Stomach (tissue), 4 donors: Measurements from ENCODE around the gene NEFH.

Experiments used
- EP300 ChIP-seq: sonication (generic); formaldehyde crosslinking; IDR thresholded peaks from one replicate; pipeline ENCODE4 v1.6.1; 2017; ENCODE audit warnings: antibody characterized with exemption
- TF ChIP-seq, protein P1 (sequence below), 7 experiments: fragments of 450-650 bp in 4 of 7; fragments of 200-600 bp in 3 of 7; sonication (generic) in 3 of 7; IDR thresholded peaks; one replicate each; pipeline ENCODE4 v1.5.1; 2016 to 2019; ENCODE audit warnings: antibody characterized with exemption in 7 of 7, control low read depth in 2 of 7, mild to moderate bottlenecking in 1 of 7

DNA sequence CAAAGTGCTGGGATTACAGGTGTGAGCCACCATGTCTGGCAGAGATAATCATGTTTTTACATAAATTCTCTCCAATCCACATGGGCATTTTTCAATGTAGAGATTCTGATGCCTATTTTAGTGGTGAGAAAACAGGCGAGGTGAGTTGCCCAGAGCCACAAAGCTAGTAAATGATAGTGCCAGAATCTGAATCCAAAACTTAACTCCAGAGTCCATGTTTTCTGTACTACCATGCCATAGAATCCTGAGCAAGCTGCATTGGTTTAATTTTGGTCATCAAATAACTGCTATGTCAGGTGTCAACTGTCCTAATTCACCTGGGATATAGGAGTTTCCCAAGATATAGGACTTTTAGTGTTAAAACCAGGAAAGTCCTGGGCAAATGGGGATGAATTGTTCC, 13.6 kb downstream of the NEFH start:
- TF ChIP-seq, protein P1, sequence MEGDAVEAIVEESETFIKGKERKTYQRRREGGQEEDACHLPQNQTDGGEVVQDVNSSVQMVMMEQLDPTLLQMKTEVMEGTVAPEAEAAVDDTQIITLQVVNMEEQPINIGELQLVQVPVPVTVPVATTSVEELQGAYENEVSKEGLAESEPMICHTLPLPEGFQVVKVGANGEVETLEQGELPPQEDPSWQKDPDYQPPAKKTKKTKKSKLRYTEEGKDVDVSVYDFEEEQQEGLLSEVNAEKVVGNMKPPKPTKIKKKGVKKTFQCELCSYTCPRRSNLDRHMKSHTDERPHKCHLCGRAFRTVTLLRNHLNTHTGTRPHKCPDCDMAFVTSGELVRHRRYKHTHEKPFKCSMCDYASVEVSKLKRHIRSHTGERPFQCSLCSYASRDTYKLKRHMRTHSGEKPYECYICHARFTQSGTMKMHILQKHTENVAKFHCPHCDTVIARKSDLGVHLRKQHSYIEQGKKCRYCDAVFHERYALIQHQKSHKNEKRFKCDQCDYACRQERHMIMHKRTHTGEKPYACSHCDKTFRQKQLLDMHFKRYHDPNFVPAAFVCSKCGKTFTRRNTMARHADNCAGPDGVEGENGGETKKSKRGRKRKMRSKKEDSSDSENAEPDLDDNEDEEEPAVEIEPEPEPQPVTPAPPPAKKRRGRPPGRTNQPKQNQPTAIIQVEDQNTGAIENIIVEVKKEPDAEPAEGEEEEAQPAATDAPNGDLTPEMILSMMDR (IDR thresholded peaks at IDR 0.05): no peak
- no peak for TF ChIP-seq EP300
